SU-DHL-6 (cell line): ENCODE results near the gene ELMO3.

Experiments used
- H2AFZ ChIP-seq: fragments of 200-600 bp; sonication (generic); 2 replicates; pipeline ENCODE4 v1.6.1; 2014; ENCODE audit warnings: low read depth, mild to moderate bottlenecking, moderate library complexity, mixed read lengths, antibody characterized with exemption, low read length; ENCODE audit not compliant: severe bottlenecking
- H3F3A ChIP-seq: fragments of 200-600 bp; shearing (Covaris generic); 2 replicates; pipeline ENCODE4 v1.6.0; 2016; ENCODE audit warnings: antibody characterized with exemption, mild to moderate bottlenecking; ENCODE audit not compliant: insufficient read depth
- H3K27ac ChIP-seq: fragments of 200-600 bp; sonication (generic); 2 replicates; pipeline ENCODE4 v1.5.1; 2016; ENCODE audit warnings: low read depth, mild to moderate bottlenecking, low read length, moderate library complexity, mixed read lengths
- H3K27me3 ChIP-seq: fragments of 200-600 bp; sonication (generic), shearing (Covaris generic); 2 replicates; pipeline ENCODE4 v1.6.0; 2014; ENCODE audit warnings: mild to moderate bottlenecking, low read length
- H3K36me3 ChIP-seq: fragments of 200-600 bp; sonication (generic); 2 replicates; pipeline ENCODE4 v1.6.1; 2014; ENCODE audit warnings: mild to moderate bottlenecking, low read length, mixed read lengths
- H3K4me2 ChIP-seq: fragments of 300-600, 200-600 bp; shearing (Covaris generic), sonication (generic); 2 replicates; pipeline ENCODE4 v1.6.0; 2014; ENCODE audit warnings: low read length, low read depth, mild to moderate bottlenecking; ENCODE audit not compliant: poor library complexity, severe bottlenecking
- H3K4me3 ChIP-seq: fragments of 200-600 bp; sonication (generic); 2 replicates; pipeline ENCODE4 v1.5.1; 2014; ENCODE audit warnings: antibody characterized with exemption, low read length, mild to moderate bottlenecking, mixed read lengths; ENCODE audit not compliant: insufficient read depth, poor library complexity, severe bottlenecking
- H3K79me2 ChIP-seq: fragments of 200-600 bp; sonication (generic); 2 replicates; pipeline ENCODE4 v1.6.1; 2014; ENCODE audit warnings: mild to moderate bottlenecking, low read length, moderate library complexity; ENCODE audit not compliant: insufficient read depth
- H3K9ac ChIP-seq: fragments of 200-600 bp; sonication (generic); 2 replicates; pipeline ENCODE4 v1.7.0; 2014; ENCODE audit warnings: mild to moderate bottlenecking, low read length
- H3K9me2 ChIP-seq: fragments of 200-600 bp; sonication (generic); replicated peaks from 2 replicates; pipeline ENCODE4 v1.6.1; 2014; ENCODE audit warnings: low read length; ENCODE audit not compliant: insufficient read depth
- H3K9me3 ChIP-seq: fragments of 200-600 bp; sonication (generic); 2 replicates; pipeline ENCODE4 v1.6.1; 2014; ENCODE audit warnings: low read length, mixed read lengths; ENCODE audit not compliant: insufficient read depth
- H4K20me1 ChIP-seq: fragments of 200-600 bp; sonication (generic); 2 replicates; pipeline ENCODE4 v1.6.1; 2014; ENCODE audit warnings: low read depth, mild to moderate bottlenecking, antibody characterized with exemption, low read length, moderate library complexity, mixed read lengths
- CTCF ChIP-seq: fragments of 200-600 bp; sonication (generic); IDR thresholded peaks from one replicate; pipeline ENCODE4 v1.5.1; 2017; ENCODE audit warnings: antibody characterized with exemption, mild to moderate bottlenecking, low read length, moderate library complexity; ENCODE audit not compliant: insufficient read depth, poor library complexity, severe bottlenecking
- EZH2phosphoT487 ChIP-seq: fragments of 200-600 bp; sonication (generic), shearing (Covaris generic); conservative IDR thresholded peaks from 2 replicates; pipeline ENCODE4 v1.6.1; 2018; ENCODE audit warnings: mild to moderate bottlenecking, antibody characterized with exemption, low read length, moderate library complexity, mixed read lengths

Gene ELMO3

GRCh38 chr16:67162506-67163163 lies 36.3 kb upstream of the ELMO3 start:
- Histone ChIP-seq H3K27ac (no peak overlapping the region), H3K9me2 (no peaks in the 10 kb centered on the region), H4K20me1 (no peaks in the 10 kb centered on the region), H3F3A (peaks cover 16% of the 10 kb centered on the region), H3K4me3 (no peak overlapping the region), H3K79me2 (no peaks in the 10 kb centered on the region), H3K27me3 (no peaks in the 10 kb centered on the region), H3K4me2 (no peak overlapping the region), H2AFZ (no peak overlapping the region), H3K36me3 (no peaks in the 10 kb centered on the region), H3K9me3 (no peaks in the 10 kb centered on the region), H3K9ac (no peak overlapping the region)
- TF ChIP-seq CTCF (no peak), EZH2phosphoT487 (no peak)

- Histone ChIP-seq H3K27ac (no peak overlapping the region), H3K9me2 (no peaks in the 10 kb centered on the region), H3K9me3 (no peaks in the 10 kb centered on the region), H3K79me2 (no peaks in the 10 kb centered on the region), H4K20me1 (no peaks in the 10 kb centered on the region), H3K9ac (no peak overlapping the region), H2AFZ (no peak overlapping the region), H3K27me3 (no peaks in the 10 kb centered on the region), H3F3A (peaks cover 10% of the 10 kb centered on the region), H3K4me3 (no peak overlapping the region), H3K36me3 (no peaks in the 10 kb centered on the region), H3K4me2 (peak overlapping the region; percentile 35)
- TF ChIP-seq EZH2phosphoT487 (no peak), CTCF (no peak)
Measured at GRCh38 chr16:67163164-67163998, 35.5 kb upstream of the ELMO3 start.

GRCh38 chr16:67163999-67164558 lies 34.9 kb upstream of the ELMO3 start:
- peak overlapping the region; percentile 35 for H3K4me2 ChIP-seq
- no peak overlapping the region for H3K9ac ChIP-seq
- H3K9me2 ChIP-seq: no peaks in the 10 kb centered on the region
- peaks cover 3% of the 10 kb centered on the region for H3F3A ChIP-seq
- no peaks in the 10 kb centered on the region for H3K36me3 ChIP-seq
- no peaks in the 10 kb centered on the region for H4K20me1 ChIP-seq
- no peaks in the 10 kb centered on the region for H3K79me2 ChIP-seq
- H3K4me3 ChIP-seq: no peak overlapping the region
- H3K27ac ChIP-seq: no peak overlapping the region
- no peak overlapping the region for H2AFZ ChIP-seq
- TF ChIP-seq EZH2phosphoT487: no peak
- no peak for TF ChIP-seq CTCF
- H3K27me3 ChIP-seq: no peaks in the 10 kb centered on the region
- H3K9me3 ChIP-seq: no peaks in the 10 kb centered on the region
